22Rv1 (cell line): ENCODE measurements around the gene SLC12A8.

Experiments used
- ZFX ChIP-seq: fragments of 450-650 bp; IDR thresholded peaks from 2 replicates; pipeline ENCODE4 v1.6.1; 2017; ENCODE audit warnings: antibody characterized with exemption, borderline replicate concordance
- TF ChIP-seq, protein P1 (sequence below): fragments of 450-650 bp; IDR thresholded peaks from 2 replicates; pipeline ENCODE4 v1.5.1; 2017; ENCODE audit warnings: mild to moderate bottlenecking

DNA sequence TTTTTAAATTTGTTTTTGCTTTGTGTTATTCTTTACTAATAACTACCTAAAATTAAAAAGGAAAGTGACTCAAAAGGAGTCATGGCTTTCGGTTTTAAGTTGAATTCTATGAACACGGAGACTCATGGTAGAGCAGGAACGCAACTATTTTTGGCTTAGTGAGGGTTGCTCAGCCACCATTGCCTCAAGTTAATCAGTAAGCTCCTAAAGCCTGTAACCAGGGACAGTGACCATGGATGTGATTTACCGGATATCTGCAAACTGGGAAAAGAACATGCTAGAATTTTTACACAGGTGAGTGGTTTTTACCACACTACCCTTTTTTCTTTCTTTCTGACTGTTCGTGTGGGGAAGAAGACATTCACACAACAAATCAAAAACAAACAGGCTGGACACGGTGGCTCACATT is 11.8 kb downstream of the SLC12A8 start:
- TF ChIP-seq, protein P1, sequence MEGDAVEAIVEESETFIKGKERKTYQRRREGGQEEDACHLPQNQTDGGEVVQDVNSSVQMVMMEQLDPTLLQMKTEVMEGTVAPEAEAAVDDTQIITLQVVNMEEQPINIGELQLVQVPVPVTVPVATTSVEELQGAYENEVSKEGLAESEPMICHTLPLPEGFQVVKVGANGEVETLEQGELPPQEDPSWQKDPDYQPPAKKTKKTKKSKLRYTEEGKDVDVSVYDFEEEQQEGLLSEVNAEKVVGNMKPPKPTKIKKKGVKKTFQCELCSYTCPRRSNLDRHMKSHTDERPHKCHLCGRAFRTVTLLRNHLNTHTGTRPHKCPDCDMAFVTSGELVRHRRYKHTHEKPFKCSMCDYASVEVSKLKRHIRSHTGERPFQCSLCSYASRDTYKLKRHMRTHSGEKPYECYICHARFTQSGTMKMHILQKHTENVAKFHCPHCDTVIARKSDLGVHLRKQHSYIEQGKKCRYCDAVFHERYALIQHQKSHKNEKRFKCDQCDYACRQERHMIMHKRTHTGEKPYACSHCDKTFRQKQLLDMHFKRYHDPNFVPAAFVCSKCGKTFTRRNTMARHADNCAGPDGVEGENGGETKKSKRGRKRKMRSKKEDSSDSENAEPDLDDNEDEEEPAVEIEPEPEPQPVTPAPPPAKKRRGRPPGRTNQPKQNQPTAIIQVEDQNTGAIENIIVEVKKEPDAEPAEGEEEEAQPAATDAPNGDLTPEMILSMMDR = no peak
- TF ChIP-seq ZFX = no peak
